GM12891 (cell line): ENCODE data around the gene ADM2.

Experiments
- DNase-seq: peaks from one replicate; pipeline ENCODE4 v3.0.0; 2011; ENCODE audit warnings: low spot score; ENCODE audit not compliant: insufficient read length
- FAIRE-seq: peaks from 2 replicates; lab custom pipeline; 2011; peaks lifted over from hg19 to GRCh38; lab: Jason Lieb, UNC
- PAX5 ChIP-seq: IDR thresholded peaks from 2 replicates; pipeline ENCODE4 v1.6.1; 2011; ENCODE audit warnings: low read length, moderate library complexity, mild to moderate bottlenecking; ENCODE audit not compliant: insufficient read depth, severe bottlenecking
- POLR2A ChIP-seq: IDR thresholded peaks from 2 replicates; pipeline ENCODE4 v1.6.1; 2011; ENCODE audit warnings: low read depth, low read length, control low read depth
- POLR2AphosphoS5 ChIP-seq: IDR thresholded peaks from 2 replicates; pipeline ENCODE4 v1.6.1; 2011; ENCODE audit warnings: low read depth, low read length, control low read depth
- POU2F2 ChIP-seq: IDR thresholded peaks from 2 replicates; pipeline ENCODE4 v1.6.1; 2011; ENCODE audit warnings: low read depth, mild to moderate bottlenecking, control low read depth, low read length, moderate library complexity
- SPI1 ChIP-seq: IDR thresholded peaks from 2 replicates; pipeline ENCODE4 v1.6.1; 2011; ENCODE audit warnings: low read depth, low read length, control low read depth
- TAF1 ChIP-seq: IDR thresholded peaks from 2 replicates; pipeline ENCODE4 v1.6.1; 2011; ENCODE audit warnings: low read depth, low read length, control low read depth

The ADM2 gene

GRCh38 chr22:50465066-50465930, 16.0 kb upstream of the ADM2 start:
- no peak for FAIRE-seq
- no peak for DNase-seq
- TF ChIP-seq SPI1 (no peak), PAX5 (no peak), TAF1 (no peak), POLR2A (no peak), POLR2AphosphoS5 (no peak), POU2F2 (no peak)

- FAIRE-seq (no peak), DNase-seq (no peak)
- TF ChIP-seq SPI1 (no peak), POU2F2 (no peak), TAF1 (no peak), POLR2A (no peak), POLR2AphosphoS5 (no peak), PAX5 (no peak)
Observed at GRCh38 chr22:50467341-50467740, 14.0 kb upstream of the ADM2 start.

GRCh38 chr22:50467773-50468440, 13.4 kb upstream of the ADM2 start:
- TF ChIP-seq POU2F2, result no peak
- no peak for TF ChIP-seq PAX5
- no peak for TF ChIP-seq POLR2AphosphoS5
- TF ChIP-seq TAF1, result no peak
- TF ChIP-seq SPI1, result no peak
- DNase-seq (no peak), FAIRE-seq (no peak)

- FAIRE-seq (no peak), DNase-seq (no peak)
- TF ChIP-seq TAF1 (no peak), SPI1 (no peak), POU2F2 (no peak), POLR2A (no peak), PAX5 (no peak), POLR2AphosphoS5 (no peak)
Observed at GRCh38 chr22:50468626-50469025, 12.7 kb upstream of the ADM2 start.

- DNase-seq (peak; percentile 97), FAIRE-seq (peak; percentile 100)
- 0 out of 2 replicates have a peak, but pooled peaks have one; percentile 13 for TF ChIP-seq POLR2AphosphoS5
- TF ChIP-seq POLR2A, result no peak
Observed at GRCh38 chr22:50469377-50470305, 11.7 kb upstream of the ADM2 start.

GRCh38 chr22:50470491-50470890, 10.9 kb upstream of the ADM2 start:
- no peak for TF ChIP-seq POU2F2
- TF ChIP-seq PAX5, result no peak
- no peak for TF ChIP-seq SPI1
- TF ChIP-seq POLR2AphosphoS5, result no peak
- TF ChIP-seq POLR2A, result no peak
- TF ChIP-seq TAF1, result no peak
- FAIRE-seq (peak; percentile 88), DNase-seq (no peak)

GRCh38 chr22:50471197-50471847, 10.0 kb upstream of the ADM2 start:
- peak; percentile 69 for FAIRE-seq
- no peak for DNase-seq

GRCh38 chr22:50471962-50472361, 9.4 kb upstream of the ADM2 start:
- DNase-seq (no peak), FAIRE-seq (no peak)
- TF ChIP-seq POLR2A, result no peak
- no peak for TF ChIP-seq TAF1
- no peak for TF ChIP-seq PAX5
- TF ChIP-seq SPI1, result no peak
- no peak for TF ChIP-seq POU2F2
- no peak for TF ChIP-seq POLR2AphosphoS5

More at GRCh38 chr22:50471197-50471847, 10.0 kb upstream of the ADM2 start:
- TF ChIP-seq PAX5, result no peak
- TF ChIP-seq TAF1, result no peak
- no peak for TF ChIP-seq POLR2AphosphoS5
- TF ChIP-seq POLR2A, result no peak
- no peak for TF ChIP-seq POU2F2
- no peak for TF ChIP-seq SPI1

- no peak for TF ChIP-seq TAF1
- no peak for TF ChIP-seq POU2F2
- TF ChIP-seq SPI1, result no peak
- no peak for TF ChIP-seq PAX5
- DNase-seq, result no peak
- FAIRE-seq, result peak; percentile 97
Observed at GRCh38 chr22:50473088-50473487, 8.3 kb upstream of the ADM2 start.
